Measurements from ENCODE around the gene KIF17. TPM values are rescaled to one million over a fixed set of nuclear protein-coding genes. Genes with fewer than 3 reads are reported as not detected.

The KIF17 gene
- total RNA-seq, 2 experiments from 2014 or later, result not detected

- H3K4me1 Mint-ChIP-seq, result peaks cover 9% of the 10 kb centered on the region
- peaks cover 2% of the 10 kb centered on the region for H3K36me3 Mint-ChIP-seq (ENCODE audit: low read depth)
- peaks cover 13% of the 10 kb centered on the region for H3K27me3 Mint-ChIP-seq
- DNase-seq, result no peak
- no peaks in the 10 kb centered on the region for H3K9me3 Mint-ChIP-seq
- H3K27ac Mint-ChIP-seq, result no peak overlapping the region
- POLR2A ChIA-PET, result no interaction called here
- no peak overlapping the region for H3K4me3 Mint-ChIP-seq
- CTCF ChIA-PET, result interaction anchor here (1.2 kb wide), 1 partner anchor 78 kb away, joined by 3 read pairs; no protein-coding TSS in a partner anchor
Observed at GRCh38 chr1:20712215-20712577, 5.6 kb downstream of the KIF17 start.

- Mint-ChIP-seq H3K4me3 (no peak overlapping the region), H3K27ac (no peak overlapping the region), H3K27me3 (peaks cover 8% of the 10 kb centered on the region), H3K9me3 (no peaks in the 10 kb centered on the region), H3K36me3 (ENCODE audit: low read depth) (peaks cover 2% of the 10 kb centered on the region), H3K4me1 (peaks cover 4% of the 10 kb centered on the region)
- DNase-seq, result no peak
- CTCF ChIA-PET, result interaction anchor here (1.2 to 1.3 kb wide), 2 partner anchors 15 to 78 kb away, joined by 3 read pairs; no protein-coding TSS in a partner anchor
- POLR2A ChIA-PET, result no interaction called here
Observed at GRCh38 chr1:20711285-20712214, 6.3 kb downstream of the KIF17 start.

- Mint-ChIP-seq H3K36me3 (ENCODE audit: low read depth) (no peaks in the 10 kb centered on the region), H3K4me3 (no peak overlapping the region), H3K9me3 (no peaks in the 10 kb centered on the region), H3K4me1 (no peaks in the 10 kb centered on the region), H3K27me3 (peaks cover under 1% of the 10 kb centered on the region), H3K27ac (no peak overlapping the region)
- POLR2A ChIA-PET, result no interaction called here
- DNase-seq, result no peak
- CTCF ChIA-PET, result interaction anchor here (0.8 to 1.3 kb wide), 2 partner anchors 14 kb away, joined by 3 read pairs; no protein-coding TSS in a partner anchor
Observed at GRCh38 chr1:20710469-20711284, 7.1 kb downstream of the KIF17 start.

- CTCF ChIA-PET, result interaction anchor here (0.8 to 1.3 kb wide), 2 partner anchors 13 to 15 kb away, joined by 3 read pairs; no protein-coding TSS in a partner anchor
- no peak overlapping the region for H3K4me3 Mint-ChIP-seq
Observed at GRCh38 chr1:20709868-20710267, 7.9 kb downstream of the KIF17 start.

GRCh38 chr1:20708891-20709290 is 8.9 kb downstream of the KIF17 start:
- no peak for DNase-seq
- no peaks in the 10 kb centered on the region for H3K4me1 Mint-ChIP-seq
- CTCF ChIA-PET, result interaction anchor here (0.6 kb wide), 1 partner anchor 791 kb away, joined by 3 read pairs; no protein-coding TSS in a partner anchor
- no peaks in the 10 kb centered on the region for H3K9me3 Mint-ChIP-seq
- no peaks in the 10 kb centered on the region for H3K27me3 Mint-ChIP-seq
- POLR2A ChIA-PET, result no interaction called here
- no peaks in the 10 kb centered on the region for H3K36me3 Mint-ChIP-seq (ENCODE audit: low read depth)
- H3K27ac Mint-ChIP-seq, result no peak overlapping the region
- no peak overlapping the region for H3K4me3 Mint-ChIP-seq

More at GRCh38 chr1:20709868-20710267, 7.9 kb downstream of the KIF17 start:
- Mint-ChIP-seq H3K27ac (no peak overlapping the region), H3K36me3 (ENCODE audit: low read depth) (no peaks in the 10 kb centered on the region), H3K27me3 (no peaks in the 10 kb centered on the region), H3K9me3 (no peaks in the 10 kb centered on the region), H3K4me1 (no peaks in the 10 kb centered on the region)
- POLR2A ChIA-PET, result no interaction called here
- DNase-seq, result no peak

- H3K36me3 Mint-ChIP-seq (ENCODE audit: low read depth), result no peaks in the 10 kb centered on the region
Observed at GRCh38 chr1:20708057-20708456, 9.8 kb downstream of the KIF17 start.

GRCh38 chr1:20706841-20707240 is 11.0 kb downstream of the KIF17 start:
- H3K4me3 Mint-ChIP-seq, result no peak overlapping the region
- no peaks in the 10 kb centered on the region for H3K36me3 Mint-ChIP-seq (ENCODE audit: low read depth)
- H3K4me1 Mint-ChIP-seq, result no peaks in the 10 kb centered on the region
- H3K9me3 Mint-ChIP-seq, result no peaks in the 10 kb centered on the region
- ChIA-PET CTCF (interaction anchor here (1.2 kb wide), 1 partner anchor 9 kb away, joined by 4 read pairs; no protein-coding TSS in a partner anchor), POLR2A (no interaction called here)
- no peaks in the 10 kb centered on the region for H3K27me3 Mint-ChIP-seq
- H3K27ac Mint-ChIP-seq, result no peak overlapping the region
- no peak for DNase-seq

More at GRCh38 chr1:20708057-20708456, 9.8 kb downstream of the KIF17 start:
- CTCF ChIA-PET, result interaction anchor here (1.2 kb wide), 1 partner anchor 10 kb away, joined by 4 read pairs; no protein-coding TSS in a partner anchor
- POLR2A ChIA-PET, result no interaction called here
- no peaks in the 10 kb centered on the region for H3K4me1 Mint-ChIP-seq
- DNase-seq, result no peak
- H3K4me3 Mint-ChIP-seq, result no peak overlapping the region
- no peak overlapping the region for H3K27ac Mint-ChIP-seq
- no peaks in the 10 kb centered on the region for H3K9me3 Mint-ChIP-seq
- no peaks in the 10 kb centered on the region for H3K27me3 Mint-ChIP-seq

- Mint-ChIP-seq H3K36me3 (ENCODE audit: low read depth) (no peaks in the 10 kb centered on the region), H3K4me1 (no peaks in the 10 kb centered on the region), H3K27ac (no peak overlapping the region), H3K9me3 (no peaks in the 10 kb centered on the region), H3K27me3 (no peaks in the 10 kb centered on the region), H3K4me3 (no peak overlapping the region)
- DNase-seq, result no peak
- ChIA-PET CTCF (interaction anchor here (1.0 to 1.3 kb wide), 2 partner anchors 8 to 12 kb away, joined by 3 to 6 read pairs; no protein-coding TSS in a partner anchor), POLR2A (no interaction called here)
Observed at GRCh38 chr1:20705203-20705755, 12.5 kb downstream of the KIF17 start.

- Mint-ChIP-seq H3K27ac (no peak overlapping the region), H3K4me3 (no peak overlapping the region), H3K36me3 (ENCODE audit: low read depth) (no peaks in the 10 kb centered on the region), H3K4me1 (no peaks in the 10 kb centered on the region), H3K27me3 (peaks cover under 1% of the 10 kb centered on the region), H3K9me3 (no peaks in the 10 kb centered on the region)
- CTCF ChIA-PET, result interaction anchor here (1.0 to 1.3 kb wide), 2 partner anchors 8 to 11 kb away, joined by 3 to 6 read pairs; no protein-coding TSS in a partner anchor
- POLR2A ChIA-PET, result no interaction called here
- DNase-seq, result no peak
Observed at GRCh38 chr1:20704390-20705202, 13.2 kb downstream of the KIF17 start.

- ChIA-PET CTCF (no interaction called here), POLR2A (no interaction called here)
- no peak for DNase-seq
- Mint-ChIP-seq H3K27ac (no peak overlapping the region), H3K36me3 (ENCODE audit: low read depth) (no peaks in the 10 kb centered on the region), H3K27me3 (peaks cover 1% of the 10 kb centered on the region), H3K9me3 (no peaks in the 10 kb centered on the region), H3K4me3 (no peak overlapping the region), H3K4me1 (no peaks in the 10 kb centered on the region)
Observed at GRCh38 chr1:20703124-20703756, 14.6 kb downstream of the KIF17 start.

- CTCF ChIA-PET, result no interaction called here
- H3K4me1 Mint-ChIP-seq, result no peaks in the 10 kb centered on the region
- no peak for DNase-seq
- H3K27me3 Mint-ChIP-seq, result peaks cover 1% of the 10 kb centered on the region
- H3K27ac Mint-ChIP-seq, result no peak overlapping the region
- POLR2A ChIA-PET, result no interaction called here
- H3K4me3 Mint-ChIP-seq, result no peak overlapping the region
- H3K36me3 Mint-ChIP-seq (ENCODE audit: low read depth), result no peaks in the 10 kb centered on the region
- H3K9me3 Mint-ChIP-seq, result no peaks in the 10 kb centered on the region
Observed at GRCh38 chr1:20702416-20702815, 15.4 kb downstream of the KIF17 start.

- no peak overlapping the region for H3K27ac Mint-ChIP-seq
- H3K9me3 Mint-ChIP-seq, result no peaks in the 10 kb centered on the region
- DNase-seq, result no peak
- no peaks in the 10 kb centered on the region for H3K36me3 Mint-ChIP-seq (ENCODE audit: low read depth)
- peaks cover 1% of the 10 kb centered on the region for H3K4me1 Mint-ChIP-seq
- H3K27me3 Mint-ChIP-seq, result peaks cover 1% of the 10 kb centered on the region
- H3K4me3 Mint-ChIP-seq, result no peak overlapping the region
- ChIA-PET CTCF (no interaction called here), POLR2A (no interaction called here)
Observed at GRCh38 chr1:20701847-20702246, 16.0 kb downstream of the KIF17 start.
